Measurements from ENCODE around the gene GAREM1.

GAREM1 gene

GRCh38 chr18:32459361-32460101 lies 11.2 kb downstream of the GAREM1 start:
- no peak overlapping the region for H3K4me3 ChIP-seq (ENCODE audit: extremely low read depth, insufficient read depth, low read length, poor library complexity, severe bottlenecking)
- no CpG with 5 or more reads among the region's 4 CpGs for WGBS, 2 experiments (ENCODE audit: insufficient coverage in 2 of 2)
- no peaks in the 10 kb centered on the region for H3K9me3 ChIP-seq (ENCODE audit: control insufficient read depth, low read length)
- H3K4me1 ChIP-seq (ENCODE audit: control insufficient read depth, insufficient read depth, low read length, poor library complexity, severe bottlenecking), result peaks cover 6% of the 10 kb centered on the region
- no peak overlapping the region for H3K27ac ChIP-seq (ENCODE audit: low read depth, low read length, severe bottlenecking)
- no peaks in the 10 kb centered on the region for H3K36me3 ChIP-seq (ENCODE audit: control insufficient read depth, insufficient read depth, low read length)

- Histone ChIP-seq H3K9me3 (ENCODE audit: control insufficient read depth, low read length) (no peaks in the 10 kb centered on the region), H3K27ac (ENCODE audit: low read depth, low read length, severe bottlenecking) (no peak overlapping the region), H3K4me3 (ENCODE audit: extremely low read depth, insufficient read depth, low read length, poor library complexity, severe bottlenecking) (no peak overlapping the region), H3K4me1 (ENCODE audit: control insufficient read depth, insufficient read depth, low read length, poor library complexity, severe bottlenecking) (peaks cover 3% of the 10 kb centered on the region), H3K36me3 (ENCODE audit: control insufficient read depth, insufficient read depth, low read length) (no peaks in the 10 kb centered on the region)
- 83 to 100% methylated on average over 1 of the region's 1 CpG for WGBS, 2 experiments (ENCODE audit: insufficient coverage in 2 of 2)
Measured at GRCh38 chr18:32455361-32455760, 15.3 kb downstream of the GAREM1 start.

DNA sequence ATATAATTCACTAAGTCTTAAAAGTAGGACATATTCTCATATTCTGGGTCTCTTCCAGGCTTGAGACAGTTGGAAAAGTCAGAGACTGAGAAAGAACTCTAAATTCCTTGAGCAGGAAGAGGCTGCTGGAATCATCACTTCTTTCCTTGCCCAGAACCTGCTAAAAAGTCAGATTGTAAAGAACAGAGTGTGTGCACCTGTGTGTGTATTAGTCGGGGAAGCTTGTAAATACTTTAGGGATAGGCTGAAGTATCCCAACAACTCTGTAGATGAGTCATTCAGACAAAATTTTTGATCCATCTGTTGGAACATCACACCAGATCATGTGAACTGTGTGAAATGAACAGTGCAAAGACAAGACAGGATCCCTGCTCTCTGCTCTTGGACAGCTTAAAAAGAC lies 16.1 kb downstream of the GAREM1 start:
- H3K27ac ChIP-seq (ENCODE audit: low read depth, low read length, severe bottlenecking), result no peak overlapping the region
- no peaks in the 10 kb centered on the region for H3K4me1 ChIP-seq (ENCODE audit: control insufficient read depth, insufficient read depth, low read length, poor library complexity, severe bottlenecking)
- no peaks in the 10 kb centered on the region for H3K36me3 ChIP-seq (ENCODE audit: control insufficient read depth, insufficient read depth, low read length)
- H3K9me3 ChIP-seq (ENCODE audit: control insufficient read depth, low read length), result no peaks in the 10 kb centered on the region
- no CpG with 5 or more reads among the region's 1 CpG for WGBS, 2 experiments (ENCODE audit: insufficient coverage in 2 of 2)
- no peak overlapping the region for H3K4me3 ChIP-seq (ENCODE audit: extremely low read depth, insufficient read depth, low read length, poor library complexity, severe bottlenecking)

DNA sequence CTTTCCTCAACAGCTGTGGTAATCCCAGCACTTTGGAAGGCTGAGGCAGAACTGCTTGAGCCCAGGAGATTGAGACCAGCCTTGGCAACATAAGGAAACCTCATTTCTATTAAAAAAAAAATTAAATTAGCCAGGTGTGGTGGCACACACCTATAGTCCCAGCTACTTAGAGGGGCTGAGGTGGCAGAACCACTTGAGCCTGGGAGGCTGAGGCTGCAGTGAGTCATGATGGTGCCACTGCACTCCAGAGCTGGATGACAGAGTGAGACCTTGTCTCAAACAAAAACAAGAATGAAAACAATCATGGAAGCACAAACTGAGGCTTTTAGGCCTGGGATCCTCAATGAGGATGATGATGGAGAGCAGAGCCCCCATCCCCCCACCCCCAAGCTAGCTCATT lies 19.8 kb downstream of the GAREM1 start:
- Histone ChIP-seq H3K4me1 (ENCODE audit: control insufficient read depth, insufficient read depth, low read length, poor library complexity, severe bottlenecking) (no peaks in the 10 kb centered on the region), H3K4me3 (ENCODE audit: extremely low read depth, insufficient read depth, low read length, poor library complexity, severe bottlenecking) (no peak overlapping the region), H3K27ac (ENCODE audit: low read depth, low read length, severe bottlenecking) (no peak overlapping the region), H3K9me3 (ENCODE audit: control insufficient read depth, low read length) (no peaks in the 10 kb centered on the region), H3K36me3 (ENCODE audit: control insufficient read depth, insufficient read depth, low read length) (no peaks in the 10 kb centered on the region)

DNA sequence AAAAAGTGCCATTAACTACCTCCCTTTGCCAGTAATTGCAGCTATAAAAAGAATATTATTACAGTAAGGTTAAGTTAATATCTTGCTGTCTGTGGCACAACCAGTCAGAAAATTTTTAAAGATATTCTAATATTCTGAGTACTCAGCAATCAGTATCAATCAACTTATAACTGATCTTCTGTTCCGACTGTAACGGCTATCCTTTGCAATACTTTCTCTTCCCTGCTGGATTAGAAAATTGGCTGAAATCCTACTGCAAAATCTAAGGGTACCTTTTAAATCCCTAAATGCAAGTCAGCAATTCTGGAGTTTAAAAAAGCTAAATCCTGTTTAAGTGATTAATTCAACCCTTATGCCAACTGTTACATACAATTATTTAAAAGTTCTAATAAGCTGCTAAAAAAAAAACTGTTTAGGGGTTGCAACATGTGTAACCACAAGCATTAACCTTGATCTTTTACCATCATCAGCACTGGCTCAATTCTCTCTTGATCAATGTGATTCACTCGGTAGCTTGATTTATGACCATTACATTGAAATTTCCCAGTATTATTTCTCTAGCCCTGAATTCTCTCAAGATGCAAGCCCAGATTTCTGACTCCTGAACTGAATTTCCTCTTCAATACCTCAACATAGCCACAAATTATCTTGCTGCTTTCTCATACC lies 20.5 kb downstream of the GAREM1 start:
- WGBS, 2 experiments (ENCODE audit: insufficient coverage in 2 of 2), result 98 to 100% methylated on average over 2 to 3 of the region's 3 CpGs

DNA sequence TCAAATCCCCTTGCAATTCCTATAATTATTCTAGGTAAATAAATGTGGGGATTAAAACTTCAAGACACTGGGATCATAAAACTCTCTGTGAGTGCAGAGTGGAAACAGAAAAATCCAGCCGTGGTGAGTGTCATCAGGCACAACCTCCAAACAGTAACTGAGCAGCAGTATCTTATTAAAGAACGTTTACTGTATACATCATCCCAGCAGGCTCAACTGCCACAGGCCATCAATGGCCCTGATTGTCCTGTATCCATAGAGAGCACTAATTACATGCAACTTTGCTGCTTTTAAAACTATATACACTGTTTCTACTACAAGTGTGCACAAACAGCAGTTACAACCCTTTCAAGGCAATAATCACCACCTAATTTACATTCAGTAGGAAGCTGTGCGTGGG lies 23.9 kb downstream of the GAREM1 start:
- 79 to 83% methylated on average over 2 of the region's 3 CpGs for WGBS, 2 experiments (ENCODE audit: insufficient coverage in 2 of 2)
- H3K9me3 ChIP-seq (ENCODE audit: control insufficient read depth, low read length), result no peaks in the 10 kb centered on the region

More for the DNA sequence above, 20.5 kb downstream of the GAREM1 start:
- Histone ChIP-seq H3K9me3 (ENCODE audit: control insufficient read depth, low read length) (no peaks in the 10 kb centered on the region), H3K4me1 (ENCODE audit: control insufficient read depth, insufficient read depth, low read length, poor library complexity, severe bottlenecking) (no peaks in the 10 kb centered on the region), H3K36me3 (ENCODE audit: control insufficient read depth, insufficient read depth, low read length) (no peaks in the 10 kb centered on the region), H3K4me3 (ENCODE audit: extremely low read depth, insufficient read depth, low read length, poor library complexity, severe bottlenecking) (no peak overlapping the region), H3K27ac (ENCODE audit: low read depth, low read length, severe bottlenecking) (no peak overlapping the region)

DNA sequence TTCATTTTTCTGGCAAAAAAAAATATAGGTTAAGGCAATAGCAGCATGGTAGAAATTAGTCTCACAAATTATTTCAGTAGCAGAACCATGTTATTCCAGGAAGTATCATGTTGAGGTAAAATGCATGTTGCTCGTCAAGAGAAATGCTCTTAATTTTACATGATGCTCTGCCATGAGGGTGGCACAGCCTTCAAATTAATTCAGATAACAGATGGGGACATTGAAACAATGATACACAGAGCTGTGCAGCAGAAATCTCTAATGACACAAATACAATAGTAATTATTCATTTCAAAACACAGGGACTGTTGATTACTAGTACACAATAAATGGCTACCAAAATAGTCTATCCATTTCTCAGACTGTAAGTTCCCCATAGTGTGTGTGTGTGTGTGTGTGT lies 24.8 kb downstream of the GAREM1 start:
- H3K9me3 ChIP-seq (ENCODE audit: control insufficient read depth, low read length), result no peaks in the 10 kb centered on the region
- H3K27ac ChIP-seq (ENCODE audit: low read depth, low read length, severe bottlenecking), result no peak overlapping the region
- H3K4me3 ChIP-seq (ENCODE audit: extremely low read depth, insufficient read depth, low read length, poor library complexity, severe bottlenecking), result no peak overlapping the region
- WGBS, 2 experiments (ENCODE audit: insufficient coverage in 2 of 2), result 78 to 80% methylated on average over 1 of the region's 1 CpG
- no peaks in the 10 kb centered on the region for H3K36me3 ChIP-seq (ENCODE audit: control insufficient read depth, insufficient read depth, low read length)
- H3K4me1 ChIP-seq (ENCODE audit: control insufficient read depth, insufficient read depth, low read length, poor library complexity, severe bottlenecking), result no peaks in the 10 kb centered on the region

More for the DNA sequence above, 23.9 kb downstream of the GAREM1 start:
- no peak overlapping the region for H3K27ac ChIP-seq (ENCODE audit: low read depth, low read length, severe bottlenecking)
- no peaks in the 10 kb centered on the region for H3K4me1 ChIP-seq (ENCODE audit: control insufficient read depth, insufficient read depth, low read length, poor library complexity, severe bottlenecking)
- H3K36me3 ChIP-seq (ENCODE audit: control insufficient read depth, insufficient read depth, low read length), result no peaks in the 10 kb centered on the region
- no peak overlapping the region for H3K4me3 ChIP-seq (ENCODE audit: extremely low read depth, insufficient read depth, low read length, poor library complexity, severe bottlenecking)

DNA sequence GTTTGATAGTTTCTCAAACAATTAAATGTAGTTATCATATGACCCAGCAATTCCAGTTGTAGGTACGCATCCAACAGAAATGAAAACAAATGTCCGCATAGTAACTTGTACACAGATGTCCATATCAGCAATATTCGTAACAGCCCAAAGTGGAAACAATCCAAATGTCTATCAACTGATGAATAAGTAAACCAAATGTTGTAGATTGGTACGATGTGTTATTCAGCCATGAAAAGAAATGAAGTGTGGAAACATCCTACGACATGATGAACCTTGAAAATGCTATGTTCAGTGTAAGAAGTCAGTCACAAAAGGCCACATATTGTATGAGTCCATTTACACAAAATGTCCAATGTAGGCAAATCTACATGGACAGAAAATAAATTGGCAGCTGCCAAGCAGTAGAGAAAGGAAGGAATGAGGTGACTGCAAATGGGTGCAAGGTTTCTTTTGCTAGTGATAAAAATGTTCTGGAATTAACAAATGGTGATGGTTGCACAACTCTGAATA lies 26.9 kb downstream of the GAREM1 start:
- H3K9me3 ChIP-seq (ENCODE audit: control insufficient read depth, low read length), result no peaks in the 10 kb centered on the region
- H3K27ac ChIP-seq (ENCODE audit: low read depth, low read length, severe bottlenecking), result no peak overlapping the region
- 95% methylated on average over 4 of the region's 5 CpGs; no CpG with 5 or more reads in 1 of the 2 experiments for WGBS, 2 experiments (ENCODE audit: insufficient coverage in 2 of 2)
- H3K36me3 ChIP-seq (ENCODE audit: control insufficient read depth, insufficient read depth, low read length), result no peaks in the 10 kb centered on the region
- no peak overlapping the region for H3K4me3 ChIP-seq (ENCODE audit: extremely low read depth, insufficient read depth, low read length, poor library complexity, severe bottlenecking)
- no peaks in the 10 kb centered on the region for H3K4me1 ChIP-seq (ENCODE audit: control insufficient read depth, insufficient read depth, low read length, poor library complexity, severe bottlenecking)

GRCh38 chr18:32443033-32443705 lies 27.5 kb downstream of the GAREM1 start:
- 100% methylated on average over 1 of the region's 2 CpGs; no CpG with 5 or more reads in 1 of the 2 experiments for WGBS, 2 experiments (ENCODE audit: insufficient coverage in 2 of 2)
- Histone ChIP-seq H3K4me1 (ENCODE audit: control insufficient read depth, insufficient read depth, low read length, poor library complexity, severe bottlenecking) (no peaks in the 10 kb centered on the region), H3K36me3 (ENCODE audit: control insufficient read depth, insufficient read depth, low read length) (no peaks in the 10 kb centered on the region), H3K9me3 (ENCODE audit: control insufficient read depth, low read length) (no peaks in the 10 kb centered on the region), H3K4me3 (ENCODE audit: extremely low read depth, insufficient read depth, low read length, poor library complexity, severe bottlenecking) (no peak overlapping the region), H3K27ac (ENCODE audit: low read depth, low read length, severe bottlenecking) (no peak overlapping the region)

DNA sequence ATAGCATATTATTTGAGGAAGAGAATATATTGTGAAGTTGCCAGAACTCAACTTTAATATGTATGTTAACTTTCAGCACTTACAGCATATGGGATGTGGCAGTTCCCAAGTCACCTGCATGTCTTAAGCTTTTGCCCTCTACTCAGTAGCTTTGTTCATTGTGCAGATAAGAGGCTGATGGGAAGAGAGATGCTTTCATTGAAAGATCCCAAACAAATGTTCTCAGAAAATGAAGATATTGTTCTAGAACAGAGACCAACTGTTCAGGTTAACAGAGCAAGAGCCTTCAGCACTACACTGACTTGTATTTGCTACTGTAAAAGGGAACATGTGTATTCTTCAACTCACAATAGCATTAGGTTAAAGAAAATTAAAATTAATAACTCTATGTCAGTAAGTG lies 28.1 kb downstream of the GAREM1 start:
- Histone ChIP-seq H3K4me3 (ENCODE audit: extremely low read depth, insufficient read depth, low read length, poor library complexity, severe bottlenecking) (no peak overlapping the region), H3K4me1 (ENCODE audit: control insufficient read depth, insufficient read depth, low read length, poor library complexity, severe bottlenecking) (no peaks in the 10 kb centered on the region), H3K9me3 (ENCODE audit: control insufficient read depth, low read length) (no peaks in the 10 kb centered on the region), H3K27ac (ENCODE audit: low read depth, low read length, severe bottlenecking) (no peak overlapping the region), H3K36me3 (ENCODE audit: control insufficient read depth, insufficient read depth, low read length) (no peaks in the 10 kb centered on the region)

DNA sequence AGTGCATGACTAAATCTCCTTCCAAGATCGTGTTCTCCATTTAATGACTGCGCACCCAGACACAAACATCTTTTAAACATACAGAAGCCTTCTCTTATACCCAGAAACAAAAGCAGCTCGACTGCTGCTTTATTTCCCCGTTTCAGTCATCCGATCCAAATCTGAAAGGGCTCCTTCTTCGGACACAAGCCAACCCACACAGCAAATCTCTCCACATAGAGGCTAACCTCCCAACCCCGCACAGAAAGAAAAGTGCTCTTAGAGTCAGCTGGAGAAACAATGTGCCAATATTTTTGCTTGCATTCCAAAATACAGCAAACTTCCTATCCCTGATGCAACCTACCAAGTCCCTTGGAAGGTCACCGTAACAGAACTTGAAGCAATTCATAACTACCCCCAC lies 29.1 kb downstream of the GAREM1 start:
- no peaks in the 10 kb centered on the region for H3K9me3 ChIP-seq (ENCODE audit: control insufficient read depth, low read length)
- WGBS, 2 experiments (ENCODE audit: insufficient coverage in 2 of 2), result 86 to 97% methylated on average over 5 to 8 of the region's 8 CpGs
- H3K4me3 ChIP-seq (ENCODE audit: extremely low read depth, insufficient read depth, low read length, poor library complexity, severe bottlenecking), result no peak overlapping the region
- no peaks in the 10 kb centered on the region for H3K36me3 ChIP-seq (ENCODE audit: control insufficient read depth, insufficient read depth, low read length)
- no peaks in the 10 kb centered on the region for H3K4me1 ChIP-seq (ENCODE audit: control insufficient read depth, insufficient read depth, low read length, poor library complexity, severe bottlenecking)
- H3K27ac ChIP-seq (ENCODE audit: low read depth, low read length, severe bottlenecking), result no peak overlapping the region

Measured in mesodermal cell (in vitro differentiated cells).